Progenitor cell of endocrine pancreas (in vitro differentiated cells): Measurements from ENCODE around the gene KIF1A. TPM values are rescaled to one million over a fixed set of nuclear protein-coding genes. Genes with fewer than 3 reads are reported as not detected.

ENCODE experiments used
- DNase-seq: peaks from one replicate; pipeline ENCODE4 v3.0.0; 2021; ENCODE audit warnings: low spot score; ENCODE audit not compliant: unreplicated experiment
- H3K27ac Mint-ChIP-seq: 2 replicates; pipeline ENCODE4 v1.8.0; 2021; ENCODE audit warnings: mild to moderate bottlenecking, moderate library complexity, mixed read lengths
- H3K27me3 Mint-ChIP-seq: 2 replicates; pipeline ENCODE4 v1.8.0; 2021; ENCODE audit warnings: mixed read lengths
- H3K36me3 Mint-ChIP-seq: 2 replicates; pipeline ENCODE4 v1.8.0; 2022; ENCODE audit warnings: mixed read lengths; ENCODE audit not compliant: insufficient read depth
- H3K4me1 Mint-ChIP-seq: 2 replicates; pipeline ENCODE4 v1.8.0; 2021; ENCODE audit warnings: low read depth, mixed read lengths
- H3K4me3 Mint-ChIP-seq: 2 replicates; pipeline ENCODE4 v1.8.0; 2021; ENCODE audit warnings: low read depth, mild to moderate bottlenecking, moderate library complexity, mixed read lengths
- H3K9me3 Mint-ChIP-seq: 2 replicates; pipeline ENCODE4 v1.8.0; 2021; ENCODE audit warnings: low read depth, mixed read lengths
- total RNA-seq: library from RNA; stranded (reverse); gene quantifications from 2 replicates; pipeline ENCODE4 v1.2.1, GENCODE V29; 2021
- TF ChIP-seq, protein P1 (sequence below): fragments of 200-600 bp; sonication (generic); IDR thresholded peaks from one replicate; pipeline ENCODE4 v1.5.0; 2021; ENCODE audit warnings: antibody characterized with exemption, mild to moderate bottlenecking; ENCODE audit not compliant: unreplicated experiment

KIF1A gene
- total RNA-seq, 1 donor from 2014 or later = 132 TPM

GRCh38 chr2:240791221-240791800 is 28.7 kb downstream of the KIF1A start:
- H3K4me1 Mint-ChIP-seq = peaks cover 18% of the 10 kb centered on the region
- TF ChIP-seq, protein P1, sequence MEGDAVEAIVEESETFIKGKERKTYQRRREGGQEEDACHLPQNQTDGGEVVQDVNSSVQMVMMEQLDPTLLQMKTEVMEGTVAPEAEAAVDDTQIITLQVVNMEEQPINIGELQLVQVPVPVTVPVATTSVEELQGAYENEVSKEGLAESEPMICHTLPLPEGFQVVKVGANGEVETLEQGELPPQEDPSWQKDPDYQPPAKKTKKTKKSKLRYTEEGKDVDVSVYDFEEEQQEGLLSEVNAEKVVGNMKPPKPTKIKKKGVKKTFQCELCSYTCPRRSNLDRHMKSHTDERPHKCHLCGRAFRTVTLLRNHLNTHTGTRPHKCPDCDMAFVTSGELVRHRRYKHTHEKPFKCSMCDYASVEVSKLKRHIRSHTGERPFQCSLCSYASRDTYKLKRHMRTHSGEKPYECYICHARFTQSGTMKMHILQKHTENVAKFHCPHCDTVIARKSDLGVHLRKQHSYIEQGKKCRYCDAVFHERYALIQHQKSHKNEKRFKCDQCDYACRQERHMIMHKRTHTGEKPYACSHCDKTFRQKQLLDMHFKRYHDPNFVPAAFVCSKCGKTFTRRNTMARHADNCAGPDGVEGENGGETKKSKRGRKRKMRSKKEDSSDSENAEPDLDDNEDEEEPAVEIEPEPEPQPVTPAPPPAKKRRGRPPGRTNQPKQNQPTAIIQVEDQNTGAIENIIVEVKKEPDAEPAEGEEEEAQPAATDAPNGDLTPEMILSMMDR = no peak
- no peak for DNase-seq
- peaks cover 7% of the 10 kb centered on the region for H3K36me3 Mint-ChIP-seq
- no peak overlapping the region for H3K4me3 Mint-ChIP-seq
- H3K27me3 Mint-ChIP-seq = no peaks in the 10 kb centered on the region
- H3K9me3 Mint-ChIP-seq = no peaks in the 10 kb centered on the region
- no peak overlapping the region for H3K27ac Mint-ChIP-seq

DNA sequence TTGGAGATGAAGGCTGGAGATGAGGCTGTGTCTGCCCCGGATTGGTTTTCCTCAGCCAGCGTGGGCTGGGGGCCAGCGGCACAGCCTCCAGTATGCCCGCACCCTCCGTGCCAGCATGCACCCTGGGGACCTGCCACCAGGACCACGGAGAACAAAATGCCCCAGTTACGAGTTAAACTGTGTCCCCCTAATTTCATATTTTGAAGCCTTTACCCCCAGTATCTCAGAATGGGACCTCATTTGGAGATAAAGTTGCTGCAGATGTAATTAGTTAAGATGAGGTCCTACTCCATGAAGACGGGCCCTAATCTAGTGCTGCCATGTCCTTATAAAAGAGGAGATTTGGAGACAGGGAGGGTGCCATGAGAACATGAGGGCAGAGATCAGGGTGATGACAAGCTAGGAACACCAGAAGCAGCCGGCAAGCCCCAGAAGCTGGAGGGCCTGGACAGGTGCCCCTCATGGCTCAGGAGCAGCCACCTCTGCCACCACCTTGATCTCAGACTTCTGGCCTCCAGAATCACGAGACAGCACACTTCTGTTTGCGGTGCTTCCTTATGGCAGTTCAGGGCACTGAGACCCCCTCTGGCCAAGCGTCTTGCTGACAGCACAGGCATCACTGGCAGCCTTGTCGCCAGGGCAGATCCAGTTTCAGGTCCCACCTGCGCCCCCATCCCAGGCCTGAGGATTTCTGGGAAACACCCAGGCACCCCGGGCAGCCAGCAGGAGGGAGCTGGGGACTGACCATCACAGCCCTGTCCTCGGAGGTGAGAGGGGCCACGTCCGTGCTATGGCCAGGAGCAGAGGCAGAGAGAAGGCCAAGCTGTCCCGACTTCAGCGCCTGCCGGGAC is 29.4 kb downstream of the KIF1A start:
- Mint-ChIP-seq H3K27me3 (no peaks in the 10 kb centered on the region), H3K4me3 (no peak overlapping the region), H3K27ac (no peak overlapping the region), H3K4me1 (peaks cover 18% of the 10 kb centered on the region), H3K36me3 (peaks cover 6% of the 10 kb centered on the region), H3K9me3 (no peaks in the 10 kb centered on the region)
- TF ChIP-seq, protein P1 = no peak
- DNase-seq = no peak

- Mint-ChIP-seq H3K27ac (no peak overlapping the region), H3K4me3 (no peak overlapping the region), H3K27me3 (no peaks in the 10 kb centered on the region), H3K9me3 (no peaks in the 10 kb centered on the region), H3K4me1 (peaks cover 17% of the 10 kb centered on the region), H3K36me3 (peaks cover 4% of the 10 kb centered on the region)
- TF ChIP-seq, protein P1 = no peak
- no peak for DNase-seq
These were observed 30.3 kb downstream of the KIF1A start for GRCh38 chr2:240789501-240790369.

GRCh38 chr2:240789051-240789453 is 31.0 kb downstream of the KIF1A start:
- no peaks in the 10 kb centered on the region for H3K27me3 Mint-ChIP-seq
- H3K4me1 Mint-ChIP-seq = peaks cover 10% of the 10 kb centered on the region
- H3K27ac Mint-ChIP-seq = no peak overlapping the region
- no peaks in the 10 kb centered on the region for H3K9me3 Mint-ChIP-seq
- no peak overlapping the region for H3K4me3 Mint-ChIP-seq
- TF ChIP-seq, protein P1 = no peak
- H3K36me3 Mint-ChIP-seq = peaks cover 3% of the 10 kb centered on the region
- no peak for DNase-seq

- H3K27ac Mint-ChIP-seq = no peak overlapping the region
- TF ChIP-seq, protein P1 = no peak
- H3K27me3 Mint-ChIP-seq = no peaks in the 10 kb centered on the region
- H3K9me3 Mint-ChIP-seq = no peaks in the 10 kb centered on the region
- no peak overlapping the region for H3K4me3 Mint-ChIP-seq
- H3K4me1 Mint-ChIP-seq = peaks cover 5% of the 10 kb centered on the region
- peaks cover 3% of the 10 kb centered on the region for H3K36me3 Mint-ChIP-seq
- no peak for DNase-seq
These were observed 31.5 kb downstream of the KIF1A start for GRCh38 chr2:240788482-240788881.
